AG10803 (cell line): ENCODE data around the gene CORO1A.

Experiments used
- DNase-seq: peaks from one replicate; pipeline ENCODE4 v3.0.0; 2010; ENCODE audit warnings: low read depth
- H3K4me3 ChIP-seq: 2 replicates; pipeline ENCODE4 v1.5.1; 2011; ENCODE audit warnings: mild to moderate bottlenecking, low read length, control low read depth
- TF ChIP-seq, protein P1 (sequence below): conservative IDR thresholded peaks from 2 replicates; pipeline ENCODE4 v1.5.1; 2011; ENCODE audit warnings: mild to moderate bottlenecking, low read length, control low read depth, inconsistent platforms

Gene CORO1A

DNA sequence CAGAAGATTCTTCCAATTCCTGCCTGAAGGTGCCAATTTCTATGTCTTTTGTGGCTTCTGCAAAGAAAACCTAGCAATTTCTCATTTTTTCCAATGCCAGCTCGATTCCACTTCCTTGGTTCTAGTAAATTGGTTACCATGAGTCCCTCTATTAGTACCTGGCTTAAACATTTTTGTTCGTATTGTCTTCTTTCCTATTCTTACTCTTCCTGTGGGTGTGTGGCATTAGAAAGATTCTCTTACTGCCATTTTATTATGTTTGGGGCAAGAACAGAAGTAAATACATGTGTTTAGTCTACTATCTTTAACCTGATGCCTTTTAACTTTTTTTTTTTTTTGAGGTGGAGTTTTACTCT, 40.1 kb upstream of the CORO1A start:
- TF ChIP-seq, protein P1, sequence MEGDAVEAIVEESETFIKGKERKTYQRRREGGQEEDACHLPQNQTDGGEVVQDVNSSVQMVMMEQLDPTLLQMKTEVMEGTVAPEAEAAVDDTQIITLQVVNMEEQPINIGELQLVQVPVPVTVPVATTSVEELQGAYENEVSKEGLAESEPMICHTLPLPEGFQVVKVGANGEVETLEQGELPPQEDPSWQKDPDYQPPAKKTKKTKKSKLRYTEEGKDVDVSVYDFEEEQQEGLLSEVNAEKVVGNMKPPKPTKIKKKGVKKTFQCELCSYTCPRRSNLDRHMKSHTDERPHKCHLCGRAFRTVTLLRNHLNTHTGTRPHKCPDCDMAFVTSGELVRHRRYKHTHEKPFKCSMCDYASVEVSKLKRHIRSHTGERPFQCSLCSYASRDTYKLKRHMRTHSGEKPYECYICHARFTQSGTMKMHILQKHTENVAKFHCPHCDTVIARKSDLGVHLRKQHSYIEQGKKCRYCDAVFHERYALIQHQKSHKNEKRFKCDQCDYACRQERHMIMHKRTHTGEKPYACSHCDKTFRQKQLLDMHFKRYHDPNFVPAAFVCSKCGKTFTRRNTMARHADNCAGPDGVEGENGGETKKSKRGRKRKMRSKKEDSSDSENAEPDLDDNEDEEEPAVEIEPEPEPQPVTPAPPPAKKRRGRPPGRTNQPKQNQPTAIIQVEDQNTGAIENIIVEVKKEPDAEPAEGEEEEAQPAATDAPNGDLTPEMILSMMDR = no peak
- no peak overlapping the region for H3K4me3 ChIP-seq
- DNase-seq = no peak

DNA sequence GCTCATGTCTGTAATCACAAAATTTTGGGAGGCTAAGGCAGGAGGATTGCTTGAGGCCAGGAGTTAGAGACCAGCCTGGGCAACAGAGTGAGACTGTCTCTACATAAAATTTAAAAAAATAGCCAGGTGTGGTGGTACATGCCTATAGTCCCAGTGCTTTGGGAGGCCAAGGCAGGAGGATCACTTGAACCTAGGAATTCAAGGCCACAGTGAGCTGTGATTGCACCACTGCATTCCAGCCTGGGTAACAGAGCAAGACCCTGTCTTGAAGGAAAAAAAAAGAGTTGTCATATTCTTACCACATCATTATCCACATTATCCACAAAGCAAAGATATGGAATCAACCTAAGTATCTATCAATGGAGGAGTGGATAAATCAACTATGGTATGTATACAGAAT, 39.4 kb upstream of the CORO1A start:
- TF ChIP-seq, protein P1 = no peak
- no peak for DNase-seq
- no peak overlapping the region for H3K4me3 ChIP-seq

DNA sequence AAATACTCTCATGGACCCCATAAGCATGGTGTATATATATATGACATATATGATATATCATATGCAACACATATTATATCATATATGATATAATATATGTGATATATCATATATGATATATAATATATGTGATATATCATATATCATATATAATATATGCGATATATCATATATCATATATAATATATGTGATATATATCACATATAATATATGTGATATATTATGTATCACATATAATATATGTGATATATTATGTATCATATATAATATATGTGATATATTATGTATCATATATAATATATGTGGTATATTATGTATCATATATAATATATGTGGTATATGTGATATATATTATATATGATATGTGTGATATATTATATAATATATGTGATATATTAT, 38.5 kb upstream of the CORO1A start:
- TF ChIP-seq, protein P1 = no peak
- no peak overlapping the region for H3K4me3 ChIP-seq
- DNase-seq = no peak

DNA sequence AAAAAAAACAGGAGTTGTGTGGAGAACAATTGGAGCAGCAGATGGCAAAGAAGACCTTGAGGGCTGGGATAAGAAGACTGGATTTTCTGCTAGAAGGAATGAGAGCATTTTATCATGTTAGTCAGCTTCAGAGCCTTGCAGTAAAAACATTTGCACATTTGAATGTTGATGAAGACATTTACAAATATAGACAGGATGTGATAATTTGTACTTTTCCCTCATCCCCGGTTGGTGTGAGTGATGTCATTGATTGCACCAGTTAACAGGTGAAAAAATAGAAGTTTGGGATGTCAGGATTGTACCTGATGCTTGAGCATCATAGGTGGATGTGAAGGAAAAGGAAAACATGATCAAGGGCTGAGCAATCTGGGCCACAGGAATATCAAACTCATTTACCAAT, 37.7 kb upstream of the CORO1A start:
- TF ChIP-seq, protein P1 = no peak

DNA sequence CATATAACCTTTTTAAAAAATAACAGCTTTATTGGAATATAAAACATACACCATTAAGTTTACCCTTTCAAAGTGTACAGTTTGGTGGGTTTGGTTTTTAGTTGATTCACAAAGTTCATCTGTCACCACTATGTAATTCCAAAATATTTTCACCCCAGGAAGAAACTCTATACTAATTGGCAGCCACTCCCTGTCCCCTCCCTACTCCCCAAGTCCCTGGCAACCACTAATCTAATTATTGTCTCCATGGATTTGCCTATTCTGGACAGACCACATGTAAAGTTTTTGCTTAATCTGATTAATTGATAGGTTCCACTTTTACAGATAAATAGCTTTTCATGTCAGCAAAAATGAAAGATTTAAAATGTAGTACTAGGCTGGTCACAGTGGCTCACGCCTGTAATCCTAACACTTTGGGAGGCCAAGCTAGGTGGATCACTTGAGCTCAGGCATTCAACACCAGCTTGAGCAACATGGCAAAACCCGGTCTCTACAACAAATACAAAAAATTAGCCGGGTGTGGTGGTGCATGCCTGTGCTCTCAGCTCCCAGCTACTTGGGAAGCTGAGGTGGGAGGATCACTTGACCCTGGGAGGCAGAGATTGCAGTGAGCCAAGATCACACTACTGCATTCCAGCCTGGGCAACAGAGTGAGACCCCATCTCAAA, 35.4 kb upstream of the CORO1A start:
- TF ChIP-seq, protein P1 = no peak
- no peak overlapping the region for H3K4me3 ChIP-seq
- DNase-seq = no peak

More for the DNA sequence above, 37.7 kb upstream of the CORO1A start:
- no peak overlapping the region for H3K4me3 ChIP-seq
- DNase-seq = no peak

DNA sequence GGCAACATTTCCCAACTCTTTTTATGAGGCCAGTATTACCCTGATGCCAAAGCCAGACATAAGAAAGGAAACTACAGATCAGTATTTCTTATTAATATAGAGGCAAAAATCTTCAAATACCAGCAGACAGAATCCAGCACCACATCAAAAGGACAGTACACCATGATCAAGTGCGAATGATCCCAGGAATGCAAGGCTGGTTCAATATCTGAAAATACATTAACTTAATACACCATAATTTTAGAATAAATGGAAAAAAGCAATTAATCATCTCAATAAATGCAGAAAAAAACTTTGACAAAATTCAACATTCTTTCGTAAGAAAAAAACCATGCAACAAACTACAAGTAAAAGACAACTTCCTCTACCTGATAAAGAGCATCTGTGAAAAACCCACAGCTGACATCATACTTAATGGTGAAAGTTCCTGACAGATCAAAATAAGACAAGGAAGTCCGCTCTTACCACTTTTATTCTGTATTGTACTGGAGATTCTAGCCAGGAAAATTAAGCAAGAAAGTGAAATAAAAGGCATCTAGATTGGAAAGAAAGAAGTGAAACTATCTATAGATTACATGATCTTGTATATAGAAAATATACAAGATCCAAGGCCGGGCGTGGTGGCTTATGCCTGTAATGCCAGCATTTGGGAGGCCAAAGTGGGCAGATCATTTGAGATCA, 34.0 kb upstream of the CORO1A start:
- no peak overlapping the region for H3K4me3 ChIP-seq

More for the DNA sequence above, 34.0 kb upstream of the CORO1A start:
- no peak for DNase-seq
- TF ChIP-seq, protein P1 = no peak
